ENCODE data around the gene UBE2J2. TPM values are rescaled to one million over a fixed set of nuclear protein-coding genes. Genes with fewer than 3 reads are reported as not detected.

UBE2J2 gene
- total and polyA plus RNA-seq, 2 experiments from 2014 or later, result 49.7 to 63.5 TPM

DNA sequence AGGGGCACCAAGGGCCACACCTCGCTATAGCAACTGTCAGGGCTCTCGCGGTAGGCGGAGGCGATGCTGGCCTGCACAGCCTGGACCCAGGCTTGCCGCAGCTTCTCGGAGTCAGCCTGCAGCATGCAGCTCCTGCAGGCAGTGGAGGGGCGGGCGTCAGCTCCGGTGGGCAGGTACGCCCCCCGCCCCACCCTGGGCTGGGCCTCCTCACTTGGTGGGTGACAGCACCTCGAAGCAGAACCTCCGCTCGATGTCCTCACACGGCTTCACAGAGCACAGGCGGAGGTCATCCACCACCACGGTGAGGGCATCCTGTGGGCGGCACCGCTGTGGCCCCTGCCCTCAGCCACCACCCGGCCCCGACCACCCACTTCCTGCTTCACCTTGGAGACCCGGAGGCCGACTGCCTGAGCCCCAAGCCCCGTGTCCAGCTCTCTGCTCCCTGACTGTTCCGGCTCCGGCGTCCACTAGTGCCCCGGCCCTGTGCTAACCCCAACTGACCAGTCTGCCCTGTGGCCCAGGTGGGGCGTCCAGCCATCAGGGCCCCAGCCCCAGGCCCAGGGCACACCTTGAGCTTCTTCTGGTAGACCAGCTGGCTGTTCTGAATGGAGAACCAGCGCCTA, 24.3 kb upstream of the UBE2J2 start:
- Histone ChIP-seq H3F3A (ENCODE audit: insufficient read depth) (no peaks in the 10 kb centered on the region), H2AFZ (no peak overlapping the region), H4K20me1 (ENCODE audit: insufficient read depth) (no peaks in the 10 kb centered on the region), H3K4me1 (ENCODE audit: insufficient read depth) (no peaks in the 10 kb centered on the region), H3K9ac (no peak overlapping the region), H3K4me3 (no peak overlapping the region), H3K9me2 (ENCODE audit: insufficient read depth) (no peaks in the 10 kb centered on the region), H3K4me2 (ENCODE audit: unreplicated experiment) (no peak overlapping the region), H3K27ac (no peak overlapping the region), H3K9me3 (ENCODE audit: low read depth) (no peaks in the 10 kb centered on the region), H3K79me2 (ENCODE audit: insufficient read depth) (peaks cover 1% of the 10 kb centered on the region), H3K27me3 (replicated peaks; ENCODE audit: insufficient read depth) (no peaks in the 10 kb centered on the region), H3K36me3 (ENCODE audit: low read depth) (no peaks in the 10 kb centered on the region)
- TF ChIP-seq EZH2 (IDR thresholded peaks at IDR 0.05; ENCODE audit: insufficient read depth, poor library complexity, severe bottlenecking), result no peak
- WGBS, 2 experiments (ENCODE audit: low coverage in 1 of 2, low lambda C conversion rate in 2 of 2, missing lambda C conversion rate in 2 of 2), result 96 to 99% methylated on average over 25 to 30 of the region's 31 CpGs
- in situ Hi-C loops (cut with MboI), result no loop called here
- DNase-seq, result no peak

DNA sequence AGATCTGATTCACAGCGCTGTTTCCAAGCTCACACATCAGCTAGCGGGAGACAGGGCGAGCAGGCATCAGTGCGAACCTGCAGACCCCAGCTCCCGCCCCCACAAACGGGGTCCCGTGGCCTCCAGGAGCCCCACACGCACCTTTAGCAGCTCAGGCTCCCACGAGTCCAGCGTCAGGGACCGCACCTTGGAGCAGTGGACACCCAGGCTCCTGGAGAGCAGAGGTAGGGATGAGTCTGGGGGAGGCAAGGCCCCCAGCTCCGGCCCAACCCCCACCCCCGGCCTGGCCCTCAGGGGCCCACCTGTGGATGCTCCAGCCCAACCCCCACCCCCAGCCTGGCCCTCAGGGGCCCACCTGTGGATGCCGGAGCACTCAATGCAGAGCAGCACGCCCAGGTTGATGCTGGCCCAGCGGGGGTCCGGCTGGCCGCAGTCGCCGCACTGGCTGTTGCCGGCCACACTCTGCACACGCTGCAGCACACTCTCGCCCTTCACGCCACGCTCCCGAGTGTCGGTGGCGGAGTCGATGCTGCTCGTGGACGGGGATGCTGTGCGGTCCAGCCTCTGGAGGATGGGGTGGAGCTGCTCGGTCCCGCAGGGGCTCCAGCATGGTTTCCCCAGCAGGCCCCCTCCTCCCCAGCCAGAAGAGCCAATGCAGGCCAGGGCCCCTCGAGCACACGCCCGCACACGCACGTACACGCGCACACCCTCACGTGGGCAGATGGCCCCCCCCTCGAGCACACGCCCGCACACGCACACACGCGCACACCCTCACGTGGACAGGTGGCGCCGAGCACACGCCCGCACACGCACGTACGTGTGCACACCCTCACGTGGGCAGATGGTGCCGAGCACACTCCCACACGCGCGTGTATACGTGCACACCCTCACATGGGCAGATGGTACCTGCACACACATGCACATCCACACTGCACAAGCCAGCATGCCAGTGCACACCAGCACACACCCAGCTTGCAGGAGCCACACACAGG, 22.7 kb upstream of the UBE2J2 start:
- WGBS, 2 experiments (ENCODE audit: low coverage in 1 of 2, low lambda C conversion rate in 2 of 2, missing lambda C conversion rate in 2 of 2), result 96% methylated on average over 28 to 62 of the region's 62 CpGs
- in situ Hi-C loops (cut with MboI), result no loop called here
- H3K36me3 ChIP-seq (ENCODE audit: low read depth), result no peaks in the 10 kb centered on the region

DNA sequence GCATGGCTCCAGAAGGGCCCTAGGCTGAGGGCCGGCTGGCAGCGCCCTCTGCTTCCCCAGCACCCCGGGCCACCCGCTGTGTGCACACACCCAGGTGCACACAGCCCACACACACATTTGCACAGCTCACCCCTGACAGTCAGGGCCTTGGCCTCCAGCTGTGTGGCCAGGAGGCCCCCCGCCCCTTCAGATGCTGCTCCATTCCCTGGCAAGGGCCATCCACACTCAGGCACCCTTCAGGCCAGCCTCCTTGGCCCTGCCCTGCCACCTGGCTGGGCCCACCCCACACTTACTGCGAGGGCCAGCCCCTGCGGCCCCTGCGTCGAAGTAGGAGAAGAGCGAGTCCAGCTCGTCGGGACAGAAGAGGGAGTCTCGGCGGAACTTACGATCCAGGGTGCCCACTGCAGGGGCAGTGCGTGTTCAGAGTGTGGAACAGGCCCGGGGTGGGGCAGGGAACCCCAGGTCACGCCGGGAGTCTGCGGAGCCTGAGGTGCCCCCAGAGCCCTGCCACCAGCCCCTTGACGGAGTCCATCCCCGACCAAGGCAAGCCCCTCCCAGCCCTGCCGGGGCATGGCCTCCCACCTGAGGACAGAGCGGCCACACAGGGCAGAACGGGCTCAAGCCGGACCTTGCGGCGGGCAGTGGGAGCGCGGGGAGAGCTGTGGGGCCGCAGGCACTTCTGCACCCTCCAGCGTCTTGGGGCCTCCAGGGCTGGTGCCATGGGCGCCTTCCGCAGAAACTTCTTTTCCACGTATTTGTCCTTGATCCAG, 21.7 kb upstream of the UBE2J2 start:
- no peaks in the 10 kb centered on the region for H3K4me1 ChIP-seq (ENCODE audit: insufficient read depth)
- H3K27me3 ChIP-seq (replicated peaks; ENCODE audit: insufficient read depth), result no peaks in the 10 kb centered on the region
- no peak overlapping the region for H3K27ac ChIP-seq
- no peak overlapping the region for H3K9ac ChIP-seq
- no peak for TF ChIP-seq EZH2 (IDR thresholded peaks at IDR 0.05; ENCODE audit: insufficient read depth, poor library complexity, severe bottlenecking)
- no peak for TF ChIP-seq EZH2phosphoT487 (IDR thresholded peaks at IDR 0.05; ENCODE audit: insufficient read depth, low read depth)
- H3K9me2 ChIP-seq (ENCODE audit: insufficient read depth), result no peaks in the 10 kb centered on the region
- in situ Hi-C loops (cut with MboI), result no loop called here
- H2AFZ ChIP-seq, result no peak overlapping the region
- H3K4me3 ChIP-seq, result no peak overlapping the region
- H3K4me2 ChIP-seq (ENCODE audit: unreplicated experiment), result no peak overlapping the region
- H3K36me3 ChIP-seq (ENCODE audit: low read depth), result no peaks in the 10 kb centered on the region
- no peaks in the 10 kb centered on the region for H3F3A ChIP-seq (ENCODE audit: insufficient read depth)
- no peaks in the 10 kb centered on the region for H3K79me2 ChIP-seq (ENCODE audit: insufficient read depth)
- no peaks in the 10 kb centered on the region for H3K9me3 ChIP-seq (ENCODE audit: low read depth)
- no peak for DNase-seq
- 94 to 96% methylated on average over 30 to 35 of the region's 35 CpGs for WGBS, 2 experiments (ENCODE audit: low coverage in 1 of 2, low lambda C conversion rate in 2 of 2, missing lambda C conversion rate in 2 of 2)
- no peaks in the 10 kb centered on the region for H4K20me1 ChIP-seq (ENCODE audit: insufficient read depth)

More for the DNA sequence above, 22.7 kb upstream of the UBE2J2 start:
- Histone ChIP-seq H3K79me2 (ENCODE audit: insufficient read depth) (no peaks in the 10 kb centered on the region), H3K9ac (no peak overlapping the region), H3K9me2 (ENCODE audit: insufficient read depth) (no peaks in the 10 kb centered on the region), H3K27me3 (replicated peaks; ENCODE audit: insufficient read depth) (no peaks in the 10 kb centered on the region), H3K9me3 (ENCODE audit: low read depth) (no peaks in the 10 kb centered on the region), H3K4me1 (ENCODE audit: insufficient read depth) (no peaks in the 10 kb centered on the region), H3K27ac (no peak overlapping the region), H3K4me3 (no peak overlapping the region), H2AFZ (no peak overlapping the region), H3F3A (ENCODE audit: insufficient read depth) (no peaks in the 10 kb centered on the region), H4K20me1 (ENCODE audit: insufficient read depth) (no peaks in the 10 kb centered on the region), H3K4me2 (ENCODE audit: unreplicated experiment) (no peak overlapping the region)
- no peak for DNase-seq
- TF ChIP-seq EZH2 (IDR thresholded peaks at IDR 0.05; ENCODE audit: insufficient read depth, poor library complexity, severe bottlenecking), result no peak

DNA sequence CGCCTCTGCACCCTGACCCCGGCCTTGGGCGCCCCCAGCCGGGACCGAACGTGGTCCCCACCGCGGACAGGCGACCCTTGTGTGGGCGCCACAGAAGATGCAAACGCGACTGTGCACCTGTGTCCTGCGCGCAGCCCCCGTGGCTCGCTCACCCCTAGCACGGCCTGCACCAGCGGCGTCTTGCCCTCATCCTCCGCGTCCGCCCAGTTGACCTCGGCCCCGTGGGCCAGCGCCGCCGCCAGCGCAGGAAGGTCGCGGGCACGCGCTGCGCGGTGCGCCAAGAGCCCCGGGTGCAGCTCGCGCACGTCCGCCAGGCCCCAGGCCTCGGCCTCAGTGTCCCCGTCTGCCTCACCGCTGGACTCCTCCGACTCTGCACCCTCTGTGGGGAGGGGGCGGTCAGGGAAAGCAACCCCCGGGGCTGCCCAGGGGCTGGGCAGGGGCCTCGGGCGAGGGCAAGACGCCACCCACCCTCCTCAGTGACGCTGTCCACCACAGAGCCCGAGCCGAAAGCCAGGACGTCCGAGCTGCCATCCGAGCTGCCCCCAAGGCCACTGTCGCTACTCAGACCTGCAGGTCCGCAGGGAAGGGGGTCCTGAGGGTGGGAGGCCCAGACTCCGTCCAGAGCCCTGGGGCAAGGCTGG, 20.7 kb upstream of the UBE2J2 start:
- Histone ChIP-seq H3K4me1 (ENCODE audit: insufficient read depth) (no peaks in the 10 kb centered on the region), H3F3A (ENCODE audit: insufficient read depth) (no peaks in the 10 kb centered on the region), H3K79me2 (ENCODE audit: insufficient read depth) (no peaks in the 10 kb centered on the region), H2AFZ (no peak overlapping the region), H3K27ac (no peak overlapping the region), H3K9me3 (ENCODE audit: low read depth) (no peaks in the 10 kb centered on the region), H4K20me1 (ENCODE audit: insufficient read depth) (no peaks in the 10 kb centered on the region), H3K4me3 (no peak overlapping the region), H3K4me2 (ENCODE audit: unreplicated experiment) (no peak overlapping the region), H3K9ac (no peak overlapping the region), H3K9me2 (ENCODE audit: insufficient read depth) (no peaks in the 10 kb centered on the region), H3K27me3 (replicated peaks; ENCODE audit: insufficient read depth) (no peaks in the 10 kb centered on the region), H3K36me3 (ENCODE audit: low read depth) (no peaks in the 10 kb centered on the region)
- 91 to 95% methylated on average over 37 to 57 of the region's 58 CpGs for WGBS, 2 experiments (ENCODE audit: low coverage in 1 of 2, low lambda C conversion rate in 2 of 2, missing lambda C conversion rate in 2 of 2)
- TF ChIP-seq EZH2 (IDR thresholded peaks at IDR 0.05; ENCODE audit: insufficient read depth, poor library complexity, severe bottlenecking) (no peak), EZH2phosphoT487 (IDR thresholded peaks at IDR 0.05; ENCODE audit: insufficient read depth, low read depth) (no peak)
- no peak for DNase-seq
- in situ Hi-C loops (cut with MboI), result no loop called here
